ENCODE measurements around the gene KCNIP3. TPM values are rescaled to one million over a fixed set of nuclear protein-coding genes. Genes with fewer than 3 reads are reported as not detected.

The KCNIP3 gene
- total RNA-seq, 1 donor from 2014 or later = 0.68 TPM

Other genes starting within 250 kb of the KCNIP3 start
- gene MRPS5, start 175.5 kb upstream of the KCNIP3 start, total RNA-seq = 52.7 and 57.4 TPM in 2 replicates
- gene ZNF514, start 137.5 kb upstream of the KCNIP3 start, total RNA-seq = 7.9 and 8.1 TPM in 2 replicates
- gene ZNF2, start 131.5 kb upstream of the KCNIP3 start, total RNA-seq = 4.1 and 5.5 TPM in 2 replicates
- 4.8 and 5.9 TPM in 2 replicates for gene ZNF892, start 89.8 kb upstream of the KCNIP3 start, total RNA-seq
- gene PROM2, start 22.9 kb upstream of the KCNIP3 start, total RNA-seq = 0.93 and 1.2 TPM in 2 replicates
- gene FAHD2A, start 105.4 kb downstream of the KCNIP3 start, total RNA-seq = 21.9 and 23.4 TPM in 2 replicates
- 0.91 TPM in 1 of 2 replicates, not detected in the other for gene TRIM43B, start 187.4 kb downstream of the KCNIP3 start, total RNA-seq

Data from astrocyte (in vitro differentiated cells and primary cell).